ENCODE data around the gene CCK. TPM values are rescaled to one million over a fixed set of nuclear protein-coding genes. Genes with fewer than 3 reads are reported as not detected.
A peak's percentile ranks its signal among the peaks of the same experiment; 100 is the strongest.

Gene CCK
- total RNA-seq, 1 donor from 2014 or later: not detected

- H3K27me3 ChIP-seq: no peaks in the 10 kb centered on the region
- no peak overlapping the region for H3K27ac ChIP-seq
- no peak for TF ChIP-seq CTCF (IDR thresholded peaks at IDR 0.05)
- no peak for DNase-seq (ENCODE audit: low spot score in 2 of 2)
- no peaks in the 10 kb centered on the region for H3K9me3 ChIP-seq
- H3K4me1 ChIP-seq: no peaks in the 10 kb centered on the region
- H3K4me3 ChIP-seq: no peak overlapping the region
- H3K36me3 ChIP-seq: no peaks in the 10 kb centered on the region
- intact Hi-C loops (cut with DNase I): loop anchor here (5.0 kb wide), 2 partner anchors 196 to 301 kb away; no protein-coding TSS in a partner anchor
Measured at GRCh38 chr3:42246091-42246490, 19.9 kb downstream of the CCK start.

- no peaks in the 10 kb centered on the region for H3K27me3 ChIP-seq
- no peak for TF ChIP-seq CTCF (IDR thresholded peaks at IDR 0.05)
- H3K36me3 ChIP-seq: no peaks in the 10 kb centered on the region
- peaks cover 8 to 12% of the 10 kb centered on the region in 2 donors for H3K9me3 ChIP-seq
- DNase-seq (ENCODE audit: low spot score in 2 of 2): no peak
- no peak overlapping the region for H3K27ac ChIP-seq
- no peaks in the 10 kb centered on the region for H3K4me1 ChIP-seq
- no peak overlapping the region for H3K4me3 ChIP-seq
- intact Hi-C loops (cut with DNase I): no loop called here
Measured at GRCh38 chr3:42236611-42237010, 29.4 kb downstream of the CCK start.

- intact Hi-C loops (cut with DNase I): no loop called here
- no peak overlapping the region for H3K27ac ChIP-seq
- DNase-seq (ENCODE audit: low spot score in 2 of 2): no peak
- H3K9me3 ChIP-seq: peaks cover 8 to 12% of the 10 kb centered on the region in 2 donors
- no peak overlapping the region for H3K4me3 ChIP-seq
- TF ChIP-seq CTCF (IDR thresholded peaks at IDR 0.05): no peak
- peaks cover 0 to 2% of the 10 kb centered on the region in 2 donors for H3K4me1 ChIP-seq
- no peaks in the 10 kb centered on the region for H3K36me3 ChIP-seq
- H3K27me3 ChIP-seq: no peaks in the 10 kb centered on the region
Measured at GRCh38 chr3:42235532-42235931, 30.5 kb downstream of the CCK start.

- Histone ChIP-seq H3K4me1 (peaks cover 0 to 7% of the 10 kb centered on the region in 2 donors), H3K4me3 (no peak overlapping the region), H3K9me3 (no peaks in the 10 kb centered on the region), H3K27me3 (no peaks in the 10 kb centered on the region), H3K27ac (no peak overlapping the region), H3K36me3 (no peaks in the 10 kb centered on the region)
- intact Hi-C loops (cut with DNase I): loop anchor here (1.0 to 5.0 kb wide), 2 partner anchors 212 to 316 kb away; no protein-coding TSS in a partner anchor
- no peak for DNase-seq (ENCODE audit: low spot score in 2 of 2)
- no peak for TF ChIP-seq CTCF (IDR thresholded peaks at IDR 0.05)
Measured at GRCh38 chr3:42230860-42231259, 35.1 kb downstream of the CCK start.

- H3K4me3 ChIP-seq: peak overlapping the region; percentile 30 to 54
- H3K36me3 ChIP-seq: peaks cover 0 to 3% of the 10 kb centered on the region in 2 donors
- no peak overlapping the region for H3K27ac ChIP-seq
- no peak for DNase-seq (ENCODE audit: low spot score in 2 of 2)
- intact Hi-C loops (cut with DNase I): loop anchor here (1.0 to 5.0 kb wide), 2 partner anchors 213 to 317 kb away; no protein-coding TSS in a partner anchor
- H3K27me3 ChIP-seq: no peaks in the 10 kb centered on the region
- peak; percentile 44 to 63 (median 51) for TF ChIP-seq CTCF (IDR thresholded peaks at IDR 0.05)
- no peaks in the 10 kb centered on the region for H3K9me3 ChIP-seq
- H3K4me1 ChIP-seq: peaks cover 0 to 7% of the 10 kb centered on the region in 2 donors
Measured at GRCh38 chr3:42229942-42230688, 35.9 kb downstream of the CCK start.
